PC-9 (cell line): ENCODE measurements around the gene RHBDD1. TPM values are rescaled to one million over a fixed set of nuclear protein-coding genes. Genes with fewer than 3 reads are reported as not detected.

Source experiments
- BruUV-seq: library from RNA; stranded (reverse); fragments of 400-500 nt; replicated peaks from 2 replicates; lab custom pipeline; 2021; lab: Mats Ljungman, UMichigan
- CTCF ChIA-PET: fragments of 300-600 bp; sonication (Branson Sonifier 250); formaldehyde crosslinking; loops from one replicate; lab custom pipeline; 2022; ENCODE audit warnings: antibody characterized with exemption; lab: Charles Lee
- POLR2A ChIA-PET: fragments of 300-600 bp; sonication (Branson Sonifier 250); formaldehyde crosslinking; loops from one replicate; lab custom pipeline; 2022; ENCODE audit warnings: antibody characterized with exemption; ENCODE audit not compliant: unreplicated experiment; lab: Charles Lee
- DNase-seq, 2 experiments: peaks; one replicate each; pipeline versions ENCODE4 v3.0.0 to v3.0.0-alpha.2; 2015 to 2022; ENCODE audit warnings: mixed read lengths in 1 of 2
- H2AFZ ChIP-seq: fragments of 200-600 bp; sonication (generic); 2 replicates; pipeline ENCODE4 v1.8.1; 2017; ENCODE audit warnings: antibody characterized with exemption
- H3F3A ChIP-seq: fragments of 200-600 bp; sonication (generic); 2 replicates; pipeline ENCODE4 v1.8.1; 2017; ENCODE audit warnings: antibody characterized with exemption, mild to moderate bottlenecking, low read depth; ENCODE audit not compliant: insufficient read depth
- H3K27ac ChIP-seq: fragments of 200-600 bp; sonication (generic); 2 replicates; pipeline ENCODE4 v1.6.1; 2016; ENCODE audit warnings: mixed run types
- H3K27me3 ChIP-seq: fragments of 200-600 bp; sonication (generic); 2 replicates; pipeline ENCODE4 v1.6.1; 2016; ENCODE audit warnings: low read depth, mixed run types; ENCODE audit not compliant: insufficient read depth
- H3K36me3 ChIP-seq: fragments of 200-600 bp; sonication (generic); 2 replicates; pipeline ENCODE4 v1.6.1; 2016; ENCODE audit warnings: low read depth, mixed run types
- H3K4me1 ChIP-seq: fragments of 200-600 bp; sonication (generic); replicated peaks from 2 replicates; pipeline ENCODE4 v1.6.1; 2016; ENCODE audit warnings: mixed run types; ENCODE audit not compliant: insufficient read depth
- H3K4me2 ChIP-seq: fragments of 200-600 bp; sonication (generic); 2 replicates; pipeline ENCODE4 v1.6.1; 2017; ENCODE audit warnings: mixed run types
- H3K4me3 ChIP-seq: fragments of 200-600 bp; sonication (generic); 2 replicates; pipeline ENCODE4 v1.6.1; 2016; ENCODE audit warnings: mixed run types
- H3K79me2 ChIP-seq: fragments of 200-600 bp; sonication (generic); 2 replicates; pipeline ENCODE4 v1.6.1; 2017; ENCODE audit warnings: low read depth, mixed run types
- H3K9me2 ChIP-seq: fragments of 200-600 bp; sonication (generic); 2 replicates; pipeline ENCODE4 v1.8.1; 2017; ENCODE audit warnings: mild to moderate bottlenecking; ENCODE audit not compliant: insufficient read depth
- H3K9me3 ChIP-seq: fragments of 200-600 bp; sonication (generic); 2 replicates; pipeline ENCODE4 v1.8.1; 2016; ENCODE audit warnings: low read depth; ENCODE audit not compliant: insufficient read depth
- H4K20me1 ChIP-seq: fragments of 200-600 bp; sonication (generic); 2 replicates; pipeline ENCODE4 v1.8.1; 2017; ENCODE audit not compliant: insufficient read depth
- EZH2 ChIP-seq: fragments of 200-600 bp; sonication (generic); IDR thresholded peaks from 2 replicates; pipeline ENCODE4 v1.8.0; 2017; ENCODE audit warnings: antibody characterized with exemption, low read depth
- intact Hi-C: fragments of 100-400 bp; cut with micrococcal nuclease; formaldehyde crosslinking; loops from one replicate; pipeline ENCODE4 v1.10.0; 2022; ENCODE audit not compliant: unreplicated experiment
- total RNA-seq: library from RNA; stranded (reverse); gene quantifications from 2 replicates; pipeline ENCODE4 v1.2.3, GENCODE V29; 2021
- TF ChIP-seq, protein P1 (sequence below): fragments of 200-600 bp; sonication (generic); conservative IDR thresholded peaks from 2 replicates; pipeline ENCODE4 v1.6.1; 2017; ENCODE audit warnings: mixed run types, antibody characterized with exemption, mild to moderate bottlenecking, moderate library complexity

The RHBDD1 gene
- total RNA-seq, 1 experiment from 2014 or later, result 22.3 TPM

DNA sequence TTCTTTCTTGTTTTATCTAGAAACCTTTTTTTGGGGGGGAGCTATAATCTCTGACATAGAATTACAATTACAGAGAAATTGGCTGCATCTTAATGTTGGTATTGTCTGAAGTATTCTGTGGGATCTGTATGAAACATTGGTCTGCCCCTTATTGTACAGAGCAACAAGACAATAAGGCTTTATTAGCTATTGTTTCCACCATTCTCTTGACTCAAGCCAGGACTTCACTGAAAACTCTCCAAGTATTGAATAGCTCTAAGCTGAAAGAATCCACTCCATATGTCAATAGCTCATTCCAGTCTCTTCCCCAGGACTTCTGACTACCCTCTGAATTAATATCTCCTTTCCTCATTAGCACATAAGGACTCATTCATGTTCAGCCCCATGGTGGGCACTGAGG, 77.8 kb downstream of the RHBDD1 start:
- H3K9me3 ChIP-seq, result no peaks in the 10 kb centered on the region
- H3K27ac ChIP-seq, result no peak overlapping the region
- H3K9me2 ChIP-seq, result no peaks in the 10 kb centered on the region
- no peak overlapping the region for H3K4me2 ChIP-seq
- ChIA-PET POLR2A (no interaction called here), CTCF (no interaction called here)
- H4K20me1 ChIP-seq, result no peaks in the 10 kb centered on the region
- no peak for DNase-seq
- H3K79me2 ChIP-seq, result no peaks in the 10 kb centered on the region
- H3K27me3 ChIP-seq, result no peaks in the 10 kb centered on the region
- intact Hi-C loops, result no loop called here
- no peaks in the 10 kb centered on the region for H3K4me1 ChIP-seq
- H3F3A ChIP-seq, result no peaks in the 10 kb centered on the region
- H3K36me3 ChIP-seq, result no peaks in the 10 kb centered on the region
- no peak overlapping the region for H3K4me3 ChIP-seq
- no peak for TF ChIP-seq EZH2
- TF ChIP-seq, protein P1, sequence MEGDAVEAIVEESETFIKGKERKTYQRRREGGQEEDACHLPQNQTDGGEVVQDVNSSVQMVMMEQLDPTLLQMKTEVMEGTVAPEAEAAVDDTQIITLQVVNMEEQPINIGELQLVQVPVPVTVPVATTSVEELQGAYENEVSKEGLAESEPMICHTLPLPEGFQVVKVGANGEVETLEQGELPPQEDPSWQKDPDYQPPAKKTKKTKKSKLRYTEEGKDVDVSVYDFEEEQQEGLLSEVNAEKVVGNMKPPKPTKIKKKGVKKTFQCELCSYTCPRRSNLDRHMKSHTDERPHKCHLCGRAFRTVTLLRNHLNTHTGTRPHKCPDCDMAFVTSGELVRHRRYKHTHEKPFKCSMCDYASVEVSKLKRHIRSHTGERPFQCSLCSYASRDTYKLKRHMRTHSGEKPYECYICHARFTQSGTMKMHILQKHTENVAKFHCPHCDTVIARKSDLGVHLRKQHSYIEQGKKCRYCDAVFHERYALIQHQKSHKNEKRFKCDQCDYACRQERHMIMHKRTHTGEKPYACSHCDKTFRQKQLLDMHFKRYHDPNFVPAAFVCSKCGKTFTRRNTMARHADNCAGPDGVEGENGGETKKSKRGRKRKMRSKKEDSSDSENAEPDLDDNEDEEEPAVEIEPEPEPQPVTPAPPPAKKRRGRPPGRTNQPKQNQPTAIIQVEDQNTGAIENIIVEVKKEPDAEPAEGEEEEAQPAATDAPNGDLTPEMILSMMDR, result no peak
- no TSS peak for BruUV-seq
- no peak overlapping the region for H2AFZ ChIP-seq

DNA sequence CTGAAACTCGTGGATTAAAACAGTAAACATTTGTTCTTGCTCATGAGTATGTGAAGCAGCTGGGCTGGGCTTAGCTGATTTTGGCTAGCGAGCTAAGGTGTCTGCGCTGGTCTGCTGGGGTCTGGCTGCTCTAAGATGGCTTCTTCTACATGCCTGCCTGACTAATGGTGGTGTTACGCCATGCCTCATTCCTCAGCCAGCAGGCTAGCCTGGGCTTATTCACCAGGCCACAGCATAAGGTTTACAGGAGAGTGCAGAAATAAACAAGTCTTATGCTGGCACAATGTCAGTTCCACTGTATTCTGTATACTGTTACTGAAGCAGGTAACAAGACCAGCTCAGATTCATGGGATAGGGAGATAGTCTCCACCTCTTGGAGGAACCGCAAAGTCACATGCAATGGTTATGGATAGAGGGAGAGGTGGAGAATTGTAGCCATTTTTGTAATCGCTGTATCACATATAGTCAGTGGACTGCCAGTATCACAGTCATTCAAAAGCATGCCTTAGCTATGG, 80.0 kb downstream of the RHBDD1 start:
- BruUV-seq, result no TSS peak
- Histone ChIP-seq H3K9me2 (no peaks in the 10 kb centered on the region), H2AFZ (no peak overlapping the region), H3K9me3 (no peaks in the 10 kb centered on the region), H3K4me3 (no peak overlapping the region), H3K27me3 (no peaks in the 10 kb centered on the region), H3K27ac (no peak overlapping the region), H3K36me3 (no peaks in the 10 kb centered on the region), H3K4me2 (no peak overlapping the region), H3K4me1 (no peaks in the 10 kb centered on the region), H3K79me2 (no peaks in the 10 kb centered on the region), H3F3A (no peaks in the 10 kb centered on the region), H4K20me1 (no peaks in the 10 kb centered on the region)
- intact Hi-C loops, result no loop called here
- TF ChIP-seq EZH2, result no peak
- TF ChIP-seq, protein P1, result no peak
- DNase-seq, result no peak
- POLR2A ChIA-PET, result no interaction called here
- CTCF ChIA-PET, result no interaction called here

DNA sequence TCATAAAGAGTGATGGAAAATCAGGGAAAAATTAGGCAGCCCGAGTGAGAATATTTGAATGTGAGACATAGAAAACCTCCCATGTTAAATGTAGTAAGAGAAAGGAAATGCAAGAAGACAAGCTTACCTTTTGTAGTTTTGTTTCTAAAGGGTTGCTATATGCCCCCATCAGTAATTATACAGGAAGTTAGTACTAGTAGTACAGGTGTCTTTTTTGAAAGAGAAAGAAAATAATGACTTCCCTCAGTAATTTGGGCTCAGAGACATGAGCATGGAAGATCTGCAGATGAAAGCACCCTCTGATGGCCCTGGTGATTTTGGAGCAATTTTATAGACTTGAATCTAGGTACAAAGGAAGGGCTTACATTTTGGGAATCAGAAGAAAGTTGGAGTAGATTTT, 80.8 kb downstream of the RHBDD1 start:
- H3K79me2 ChIP-seq, result no peaks in the 10 kb centered on the region
- no peaks in the 10 kb centered on the region for H3K9me2 ChIP-seq
- no peak for TF ChIP-seq EZH2
- TF ChIP-seq, protein P1, result no peak
- no peak overlapping the region for H2AFZ ChIP-seq
- H3K27ac ChIP-seq, result no peak overlapping the region
- DNase-seq, result no peak
- no peak overlapping the region for H3K4me2 ChIP-seq
- POLR2A ChIA-PET, result no interaction called here
- H3K4me1 ChIP-seq, result no peaks in the 10 kb centered on the region
- H4K20me1 ChIP-seq, result no peaks in the 10 kb centered on the region
- CTCF ChIA-PET, result no interaction called here
- no peaks in the 10 kb centered on the region for H3K36me3 ChIP-seq
- no peaks in the 10 kb centered on the region for H3K9me3 ChIP-seq
- intact Hi-C loops, result no loop called here
- H3K4me3 ChIP-seq, result no peak overlapping the region
- H3F3A ChIP-seq, result no peaks in the 10 kb centered on the region
- H3K27me3 ChIP-seq, result no peaks in the 10 kb centered on the region
- BruUV-seq, result no TSS peak
